GM03348 (cell line): ENCODE measurements around the gene CDA.

Experiments
- DNase-seq: peaks from one replicate; pipeline ENCODE4 v3.0.0; 2012; ENCODE audit warnings: low spot score

Gene CDA

DNA sequence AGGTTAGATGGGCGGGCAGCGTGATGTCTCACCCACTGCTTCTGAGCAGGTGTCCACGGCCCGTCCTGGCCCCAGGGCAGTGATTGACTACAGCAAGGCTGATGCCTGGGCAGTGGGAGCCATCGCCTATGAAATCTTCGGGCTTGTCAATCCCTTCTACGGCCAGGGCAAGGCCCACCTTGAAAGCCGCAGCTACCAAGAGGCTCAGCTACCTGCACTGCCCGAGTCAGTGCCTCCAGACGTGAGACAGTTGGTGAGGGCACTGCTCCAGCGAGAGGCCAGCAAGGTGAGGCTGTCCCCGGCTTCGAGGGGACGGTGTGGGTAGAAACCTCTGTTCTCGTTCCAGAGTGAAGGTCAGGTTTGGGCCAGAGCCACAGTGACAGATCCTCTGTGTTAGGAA lies 60.0 kb downstream of the CDA start:
- DNase-seq = no peak

DNA sequence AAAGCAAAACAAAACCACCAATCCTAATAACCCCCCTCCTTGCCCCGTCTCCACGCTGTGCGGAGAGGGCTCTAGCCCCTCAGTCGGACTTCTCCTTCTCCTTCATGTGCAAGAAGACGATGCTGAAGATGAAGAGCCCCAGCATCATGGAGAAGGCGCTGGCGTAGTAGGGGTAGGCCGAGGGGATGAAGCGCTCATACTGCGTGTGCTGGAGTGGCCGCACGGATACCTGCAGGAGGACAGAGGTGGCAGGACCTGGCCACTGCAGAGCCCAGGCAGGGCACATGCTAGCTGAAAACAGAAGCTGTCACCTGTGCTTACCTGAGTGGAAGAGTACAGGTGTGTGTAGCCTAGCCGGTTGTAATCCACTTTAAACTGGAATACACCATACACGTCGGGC lies 63.4 kb downstream of the CDA start:
- DNase-seq = no peak

- DNase-seq = no peak
Measured at GRCh38 chr1:20654104-20654690, 65.3 kb downstream of the CDA start.

- no peak for DNase-seq
Measured at GRCh38 chr1:20657024-20657423, 68.1 kb downstream of the CDA start.

DNA sequence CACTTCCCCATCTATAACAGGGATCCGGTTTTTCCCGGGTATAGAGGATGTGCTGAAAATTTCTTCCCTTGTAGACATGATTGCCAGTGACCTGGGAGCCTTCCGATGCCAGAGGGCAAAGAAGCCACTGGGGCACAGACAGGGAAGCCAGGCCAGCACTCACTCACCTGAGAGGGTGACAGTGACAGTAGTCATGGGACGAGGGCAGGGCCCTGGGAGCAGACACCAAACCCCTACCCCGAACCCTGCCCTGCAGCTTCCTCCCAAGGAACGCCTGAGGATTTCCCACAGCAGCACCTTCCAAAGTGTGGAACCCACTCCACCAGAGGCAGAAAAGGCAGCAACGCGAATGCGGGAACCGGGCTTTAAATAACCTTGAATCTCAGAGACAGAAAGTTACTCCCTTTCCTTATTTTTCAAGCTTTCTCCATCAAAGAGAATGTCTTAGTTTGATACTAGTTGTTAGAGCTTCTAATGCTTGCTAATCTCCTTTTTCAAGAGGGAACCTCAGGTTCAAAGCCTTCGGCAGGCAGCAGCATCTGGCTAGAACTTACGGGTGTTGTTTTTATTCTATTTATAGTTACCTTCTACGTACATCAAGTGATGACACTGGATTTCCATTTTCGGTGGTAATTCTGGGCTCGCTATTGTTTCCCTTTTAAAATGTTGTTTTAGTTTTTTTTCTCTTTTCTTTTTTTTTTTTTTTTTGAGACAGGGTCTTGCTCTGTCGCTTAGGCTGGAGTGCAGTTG lies 69.4 kb downstream of the CDA start:
- DNase-seq = no peak

GRCh38 chr1:20660363-20660762 lies 71.5 kb downstream of the CDA start:
- no peak for DNase-seq

DNA sequence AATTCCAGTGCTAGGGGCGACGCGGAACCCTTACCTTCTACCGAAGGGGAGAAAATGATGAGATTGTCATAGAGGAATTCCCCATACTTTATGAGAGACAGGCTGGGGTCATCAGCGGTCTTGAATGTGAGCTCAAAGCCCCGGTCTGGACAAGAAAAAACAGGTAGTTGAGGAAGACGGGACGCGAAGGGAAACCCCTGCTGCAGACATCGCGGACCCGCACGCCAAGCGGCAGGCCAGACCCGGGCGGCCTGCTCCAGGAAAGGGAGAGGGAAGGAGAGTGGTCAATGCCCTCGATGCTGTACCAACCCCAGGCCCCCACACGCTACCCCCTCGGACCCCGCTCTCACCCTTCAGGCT lies 71.9 kb downstream of the CDA start:
- DNase-seq = no peak

GRCh38 chr1:20661207-20662109 lies 72.6 kb downstream of the CDA start, which contains the start of gene DDOST:
TSS of gene DDOST (minus strand) at chr1:20661369. CDS start at chr1:20661350, 19 bp downstream.
- peak; percentile 100 for DNase-seq

DNA sequence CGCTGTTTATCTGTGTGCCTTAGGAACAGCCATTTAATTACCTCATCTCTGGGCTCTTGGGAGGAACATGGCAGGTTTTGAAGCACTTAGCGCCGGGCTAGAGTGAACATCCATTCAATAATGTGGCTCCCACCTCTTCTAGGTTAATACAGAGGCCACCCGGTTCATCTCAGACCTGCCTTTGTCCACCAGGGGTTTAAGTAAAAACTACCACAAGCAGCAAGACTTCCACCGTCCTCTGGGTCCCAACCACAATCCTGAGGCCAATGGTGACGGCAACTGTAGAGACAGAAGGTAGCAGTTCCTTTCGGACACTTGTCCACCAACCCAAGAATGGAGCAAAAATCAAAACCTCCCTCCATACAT lies 73.2 kb downstream of the CDA start:
- DNase-seq = no peak

GRCh38 chr1:20663365-20663764 lies 74.5 kb downstream of the CDA start:
- DNase-seq = no peak

GRCh38 chr1:20663969-20664715 lies 75.2 kb downstream of the CDA start:
- no peak for DNase-seq

DNA sequence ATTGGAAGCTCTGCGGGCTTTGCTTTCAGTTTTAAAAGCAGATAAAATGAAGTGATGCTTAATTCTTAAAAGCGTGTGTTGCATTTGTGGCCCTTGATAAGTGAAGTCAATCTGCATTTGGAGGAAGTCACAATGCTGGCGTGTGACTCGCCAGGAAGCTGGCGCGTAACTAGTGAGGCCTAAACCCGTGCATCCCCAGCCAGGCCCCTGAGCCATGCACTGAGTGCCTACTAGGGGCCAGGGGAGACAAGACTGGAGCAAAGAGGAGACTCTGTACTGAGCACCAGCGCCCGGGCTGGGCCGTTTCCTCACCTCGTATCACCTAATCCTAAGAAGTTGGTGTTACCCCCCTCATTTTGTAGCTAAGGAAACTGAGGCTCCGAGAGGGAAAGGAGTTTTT lies 76.8 kb downstream of the CDA start:
- no peak for DNase-seq

GRCh38 chr1:20666146-20666545 lies 77.2 kb downstream of the CDA start:
- no peak for DNase-seq

DNA sequence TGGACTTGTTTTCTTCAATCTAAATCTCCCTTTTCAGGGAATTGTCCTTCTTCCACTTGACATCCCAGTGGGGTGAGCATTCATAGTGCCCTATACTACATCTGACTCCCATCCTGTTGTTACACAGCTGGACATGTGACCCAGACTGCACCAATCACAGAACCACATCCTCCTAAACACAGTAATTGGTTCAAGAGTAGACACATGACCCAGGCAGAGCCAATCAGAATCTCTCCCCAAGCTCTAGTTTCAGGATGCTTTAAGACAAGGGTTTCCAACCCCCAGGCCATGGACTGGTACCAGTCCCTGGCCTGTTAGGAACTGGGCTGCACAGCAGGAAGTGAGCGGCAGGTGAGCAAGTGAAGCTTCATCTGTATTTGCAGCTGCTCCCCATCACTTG lies 77.9 kb downstream of the CDA start:
- DNase-seq = no peak
